Jurkat, Clone E6-1 (cell line): ENCODE measurements around the gene C6orf62.

ENCODE experiments used
- DNase-seq: peaks from one replicate; pipeline ENCODE4 v3.0.0-alpha.2; 2011; ENCODE audit warnings: low read depth, low spot score
- H3K4me3 ChIP-seq: 2 replicates; pipeline ENCODE4 v1.5.1; 2011; ENCODE audit warnings: mild to moderate bottlenecking, low read length, control low read depth, moderate library complexity

C6orf62 gene

DNA sequence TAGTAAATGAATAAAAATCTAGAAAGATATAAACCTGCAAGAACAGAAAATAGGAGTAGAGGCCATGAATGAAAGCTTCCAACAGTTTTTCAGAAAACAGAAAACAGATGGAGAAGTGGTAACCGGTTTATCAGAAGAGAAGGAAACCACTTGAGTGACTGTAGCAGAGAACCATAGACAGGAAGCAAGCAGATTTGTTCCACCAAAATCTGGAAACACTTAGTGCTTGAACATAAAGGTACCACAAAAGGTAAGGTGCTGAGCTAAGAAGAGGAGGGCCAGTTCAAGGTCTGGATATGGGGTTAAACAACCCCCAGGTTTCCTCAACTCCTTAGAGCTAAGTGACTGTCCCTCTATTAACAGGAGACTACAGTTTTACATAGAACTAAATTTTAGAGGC lies 63.7 kb downstream of the C6orf62 start:
- peak; percentile 45 for DNase-seq

More for the DNA sequence above, 63.7 kb downstream of the C6orf62 start:
- no peak overlapping the region for H3K4me3 ChIP-seq
